ENCODE measurements around the gene GDNF.
"Not testable (repeated sequence)": the region's sequence is repeated elsewhere in the genome, so short reads cannot be mapped to it uniquely, and the experiment has no call there.

GDNF gene

GRCh38 chr5:37786416-37786815, 53.4 kb downstream of the GDNF start:
- DNase-seq (ENCODE audit: low read depth in 3 of 3) = no peak

GRCh38 chr5:37781409-37781808, 58.4 kb downstream of the GDNF start:
- DNase-seq (ENCODE audit: low read depth in 3 of 3) = not testable (repeated sequence)

- no peak for DNase-seq (ENCODE audit: low read depth in 3 of 3)
Measured at GRCh38 chr5:37777432-37778130, 62.3 kb downstream of the GDNF start.

GRCh38 chr5:37776826-37777225, 63.0 kb downstream of the GDNF start:
- DNase-seq (ENCODE audit: low read depth in 3 of 3) = no peak

GRCh38 chr5:37774912-37775483, 64.8 kb downstream of the GDNF start:
- peak in 2 of 3 donors; percentile 2 to 14 for DNase-seq (ENCODE audit: low read depth in 3 of 3)

- DNase-seq (ENCODE audit: low read depth in 3 of 3) = no peak
Measured at GRCh38 chr5:37773809-37774208, 66.0 kb downstream of the GDNF start.

GRCh38 chr5:37772255-37772654, 67.6 kb downstream of the GDNF start:
- DNase-seq (ENCODE audit: low read depth in 3 of 3) = no peak

GRCh38 chr5:37771731-37772130, 68.1 kb downstream of the GDNF start:
- DNase-seq (ENCODE audit: low read depth in 3 of 3) = no peak

- DNase-seq (ENCODE audit: low read depth in 3 of 3) = no peak
Measured at GRCh38 chr5:37771203-37771611, 68.6 kb downstream of the GDNF start.

- DNase-seq (ENCODE audit: low read depth in 3 of 3) = no peak
Measured at GRCh38 chr5:37770786-37771185, 69.1 kb downstream of the GDNF start.

GRCh38 chr5:37769840-37770239, 70.0 kb downstream of the GDNF start:
- no peak for DNase-seq (ENCODE audit: low read depth in 3 of 3)

GRCh38 chr5:37769108-37769507, 70.7 kb downstream of the GDNF start:
- no peak for DNase-seq (ENCODE audit: low read depth in 3 of 3)

- no peak for DNase-seq (ENCODE audit: low read depth in 3 of 3)
Measured at GRCh38 chr5:37768371-37768770, 71.5 kb downstream of the GDNF start.

GRCh38 chr5:37767961-37768360, 71.9 kb downstream of the GDNF start:
- no peak for DNase-seq (ENCODE audit: low read depth in 3 of 3)

- DNase-seq (ENCODE audit: low read depth in 3 of 3) = no peak
Measured at GRCh38 chr5:37767251-37767650, 72.6 kb downstream of the GDNF start.

Data from stimulated activated CD4-positive, alpha-beta T cell treated with anti-CD3 and anti-CD28 coated beads, TNF-alpha, amount 100 ng/mL, for 48 hours (primary cell).